T-helper 2 cell treated with Interferon-gamma antibody and Interleukin-4, amounts not matched to agents 100 ng/mL and 5 ng/mL, for 36 hours (primary cell): ENCODE data around the gene PRKAR1A. TPM values are rescaled to one million over a fixed set of nuclear protein-coding genes. Genes with fewer than 3 reads are reported as not detected.
"Not testable (repeated sequence)": the region's sequence is repeated elsewhere in the genome, so short reads cannot be mapped to it uniquely, and the experiment has no call there.

Experiments
- intact Hi-C: fragments of 100-400 bp; cut with micrococcal nuclease; formaldehyde crosslinking; loops from one replicate; pipeline ENCODE4 v1.15.1; 2023
- total RNA-seq: library from RNA; stranded (reverse); gene quantifications from 2 replicates; pipeline ENCODE4 v1.2.3, GENCODE V29; 2022

The PRKAR1A gene
- total RNA-seq, 1 donor from 2014 or later = 190 TPM

DNA sequence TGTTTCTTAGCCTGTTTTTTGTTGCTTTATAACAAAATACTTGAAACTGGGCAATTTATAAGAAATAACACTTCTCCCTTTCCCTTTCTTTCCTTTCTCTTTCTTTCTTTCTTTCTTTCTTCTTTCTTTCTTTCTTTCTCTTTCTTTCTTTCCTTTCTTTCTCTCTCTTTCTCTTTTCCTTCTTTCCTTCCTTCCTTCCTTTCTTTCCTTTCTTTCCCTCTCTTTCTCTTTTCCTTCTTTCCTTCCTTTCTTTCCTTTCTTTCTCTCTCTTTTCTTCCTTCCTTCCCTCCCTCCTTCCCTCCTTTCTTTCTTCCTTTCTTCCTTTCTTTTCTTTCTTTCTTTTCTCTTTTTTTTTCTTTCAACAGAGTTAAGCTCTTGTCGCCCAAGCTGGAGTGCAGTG, 61.1 kb downstream of the PRKAR1A start:
- intact Hi-C loops = no loop called here

DNA sequence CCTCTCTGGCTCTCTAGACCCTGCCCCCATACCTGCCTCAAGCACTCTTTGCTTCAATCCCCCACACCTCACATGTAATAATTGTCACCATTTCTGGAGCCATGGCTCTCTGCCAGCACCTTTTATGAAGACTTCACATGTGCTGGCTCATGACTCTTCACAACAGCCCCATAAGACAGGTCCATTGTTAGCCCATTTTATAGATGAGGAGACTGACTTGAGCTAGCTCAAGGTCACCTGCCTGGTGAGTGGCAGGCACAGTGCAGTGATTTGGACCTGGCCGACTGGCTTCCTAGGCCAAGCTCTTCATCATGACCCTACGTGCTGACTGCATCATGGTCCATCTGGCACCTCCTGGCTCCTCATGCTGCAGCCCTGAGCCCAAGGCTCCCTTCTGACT, 63.9 kb downstream of the PRKAR1A start:
- intact Hi-C loops = no loop called here

DNA sequence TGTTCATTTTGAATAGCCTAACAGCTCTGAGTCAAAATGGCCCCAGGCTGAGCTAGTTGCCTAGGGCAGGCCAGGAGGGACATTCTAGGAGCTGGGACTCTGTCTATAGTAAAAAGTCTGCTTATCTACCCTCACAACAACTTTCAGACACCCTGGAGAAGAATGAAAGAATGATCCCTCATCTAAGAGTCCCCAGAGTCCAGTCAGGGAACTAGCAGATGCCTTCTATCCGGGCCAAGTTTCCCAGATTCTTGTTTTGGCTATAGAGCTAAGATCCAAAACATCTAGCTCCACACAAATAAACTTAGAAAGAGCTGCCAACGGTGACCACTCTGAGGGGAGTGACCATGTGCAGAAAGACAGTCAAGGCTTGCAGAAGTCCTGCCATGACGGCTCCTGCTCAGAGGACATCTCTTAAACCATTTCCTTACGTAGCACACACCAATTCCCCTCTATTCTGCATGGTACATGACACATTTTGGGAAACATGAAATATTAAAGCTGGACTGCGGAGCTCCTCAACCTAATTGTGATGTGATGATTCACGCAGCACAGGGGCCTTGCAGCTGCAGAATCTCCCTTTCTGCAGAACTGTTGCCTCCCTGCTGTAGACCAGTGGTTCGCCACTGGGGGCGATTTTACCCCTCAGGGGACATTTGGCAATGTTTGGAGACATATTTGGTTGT, 64.7 kb downstream of the PRKAR1A start:
- intact Hi-C loops = no loop called here

DNA sequence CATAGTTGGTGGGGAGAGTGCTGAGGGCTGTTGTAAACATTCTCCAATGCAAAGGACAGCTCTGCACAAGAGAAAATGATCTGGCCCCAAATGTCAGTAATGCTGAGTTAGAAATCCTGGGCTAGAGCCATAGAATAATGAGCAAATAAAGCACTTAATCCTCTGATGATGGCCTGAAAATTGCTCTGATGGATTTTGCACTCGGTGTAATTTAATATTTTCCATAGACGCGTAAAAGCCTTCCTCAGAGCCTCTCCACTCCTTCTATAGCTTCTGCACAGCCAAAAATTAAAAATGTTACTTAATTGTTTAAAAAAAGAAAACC, 65.2 kb downstream of the PRKAR1A start:
- intact Hi-C loops = no loop called here

DNA sequence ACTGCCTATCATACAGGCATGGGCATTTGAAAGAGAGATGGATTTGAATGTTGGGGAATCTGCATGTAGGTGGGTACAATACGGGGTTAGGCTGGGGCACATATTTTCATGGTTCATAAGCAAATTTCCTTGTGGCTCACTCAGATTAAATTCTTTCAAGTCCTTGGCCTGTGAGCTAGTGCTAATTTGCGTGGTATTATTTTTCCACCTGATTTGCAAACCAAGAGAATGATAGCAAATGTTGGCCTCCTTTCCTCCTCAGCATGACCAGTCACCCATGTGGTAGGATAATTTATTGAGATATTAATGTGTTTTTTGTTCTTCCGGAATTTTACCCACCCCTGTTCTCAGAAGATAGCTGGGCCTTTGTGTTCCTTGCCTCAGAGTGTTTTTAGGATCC, 66.0 kb downstream of the PRKAR1A start:
- intact Hi-C loops = no loop called here

DNA sequence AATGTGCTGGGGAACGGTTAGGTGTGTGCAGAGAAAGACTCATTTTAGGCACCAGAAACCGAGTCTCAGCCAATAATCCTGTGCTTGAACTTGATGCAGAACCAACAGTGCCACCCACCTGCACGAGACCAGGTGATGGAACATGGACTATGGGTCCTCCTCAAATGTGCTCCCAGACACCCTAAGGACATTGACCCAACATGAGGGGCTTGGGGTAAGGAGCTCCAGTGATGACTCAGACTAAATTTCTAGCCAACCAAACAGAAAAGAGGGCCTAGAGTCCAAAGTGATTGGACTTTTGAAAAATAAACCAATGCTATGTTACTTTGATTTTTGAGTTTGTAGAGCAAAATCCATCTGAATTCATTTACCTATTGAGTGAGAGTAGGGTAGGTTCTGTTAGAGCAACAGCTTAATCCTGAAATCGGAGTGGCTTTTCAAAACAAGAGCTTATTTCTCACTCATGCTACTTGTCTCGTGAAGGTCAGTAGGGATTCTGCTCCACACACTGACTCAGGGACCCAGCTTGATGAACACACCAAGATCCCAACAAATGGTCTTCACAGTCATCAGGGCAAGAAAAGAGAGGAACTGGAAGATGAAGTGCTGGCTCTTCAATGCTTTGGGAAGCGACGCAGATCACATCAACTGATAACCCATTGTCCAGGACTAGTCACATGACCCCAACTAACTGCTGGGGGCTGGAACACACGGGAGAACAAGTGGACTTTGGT, 67.1 kb downstream of the PRKAR1A start:
- intact Hi-C loops = no loop called here

DNA sequence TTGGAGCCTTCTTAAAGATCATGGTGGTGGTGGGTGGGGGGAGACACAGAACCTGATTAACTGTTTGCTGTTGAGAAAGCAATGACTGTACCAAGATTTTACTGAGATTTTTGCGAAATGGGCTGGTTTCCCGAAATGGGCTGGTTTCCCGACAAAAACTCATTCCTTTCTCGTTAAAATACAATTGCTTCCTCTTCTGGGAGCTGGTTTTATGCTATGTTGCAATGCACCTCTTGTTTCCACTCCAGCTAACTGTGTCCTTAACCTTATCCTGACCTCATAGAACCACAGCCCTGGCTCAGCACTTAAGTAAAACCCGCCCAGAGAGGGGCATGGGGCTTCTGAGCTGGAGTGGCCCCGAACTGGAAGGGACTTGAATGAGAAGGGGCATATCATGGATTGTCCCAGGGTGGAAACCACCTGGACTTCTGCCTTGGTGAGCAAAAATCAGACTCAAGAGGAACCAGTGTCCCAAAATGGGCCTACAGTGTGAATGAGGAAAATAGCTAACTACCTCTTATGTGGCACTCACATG, 68.1 kb downstream of the PRKAR1A start:
- intact Hi-C loops = no loop called here

DNA sequence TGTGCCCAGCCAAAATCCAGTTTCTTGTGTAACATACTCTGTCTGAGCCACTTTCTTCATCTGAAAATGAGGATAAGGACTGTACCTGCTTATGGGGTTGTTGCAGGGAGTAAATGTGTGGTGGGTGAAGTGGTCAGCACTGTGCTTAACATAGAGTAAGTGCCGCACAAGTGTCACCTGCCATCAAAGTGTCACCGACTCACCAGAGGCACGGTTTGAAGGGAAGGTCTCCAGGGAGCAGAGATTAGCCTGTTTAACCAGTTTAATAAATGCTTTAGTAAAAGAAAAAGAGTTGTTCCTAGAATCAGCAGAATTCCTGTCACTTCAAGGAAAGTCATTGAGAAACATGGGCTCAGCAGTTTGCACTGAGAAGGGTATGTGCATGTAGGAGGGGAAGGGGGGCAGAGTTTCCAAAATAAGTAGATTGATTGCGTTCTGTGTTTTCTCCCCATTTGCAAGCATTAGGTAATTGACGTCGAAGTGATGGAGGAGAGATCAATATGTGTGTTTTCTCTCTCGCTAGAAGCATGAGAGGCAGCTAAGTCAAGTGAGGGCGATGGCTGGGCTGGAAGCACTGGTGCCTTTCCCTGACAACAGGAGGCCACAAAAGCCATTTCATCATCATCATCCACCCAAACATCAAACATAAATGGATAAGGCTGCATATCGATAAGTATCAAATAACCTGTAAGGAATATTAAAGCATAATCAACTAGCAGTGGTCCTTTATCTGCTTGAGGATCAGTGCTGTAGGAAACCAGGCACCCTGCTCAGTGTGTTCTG, 69.8 kb downstream of the PRKAR1A start:
- intact Hi-C loops = no loop called here

DNA sequence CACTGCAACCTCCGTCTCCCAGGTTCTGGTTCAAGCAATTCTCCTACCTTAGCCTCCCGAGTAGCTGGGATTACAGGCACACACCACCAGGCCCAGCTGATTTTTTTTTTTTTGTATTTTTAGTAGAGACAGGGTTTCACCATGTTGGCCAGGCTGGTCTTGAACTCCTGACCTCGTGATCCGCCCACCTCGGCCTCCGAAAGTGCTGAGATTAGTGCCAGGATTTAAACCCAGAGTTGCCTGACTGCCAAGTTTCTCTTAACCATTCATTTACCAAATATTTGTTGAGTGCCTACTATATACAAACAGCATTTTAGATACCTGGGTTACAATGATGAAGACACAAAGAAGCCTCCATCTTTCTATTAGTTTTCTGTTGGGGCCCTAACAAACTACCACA, 70.6 kb downstream of the PRKAR1A start:
- intact Hi-C loops = not testable (repeated sequence)

DNA sequence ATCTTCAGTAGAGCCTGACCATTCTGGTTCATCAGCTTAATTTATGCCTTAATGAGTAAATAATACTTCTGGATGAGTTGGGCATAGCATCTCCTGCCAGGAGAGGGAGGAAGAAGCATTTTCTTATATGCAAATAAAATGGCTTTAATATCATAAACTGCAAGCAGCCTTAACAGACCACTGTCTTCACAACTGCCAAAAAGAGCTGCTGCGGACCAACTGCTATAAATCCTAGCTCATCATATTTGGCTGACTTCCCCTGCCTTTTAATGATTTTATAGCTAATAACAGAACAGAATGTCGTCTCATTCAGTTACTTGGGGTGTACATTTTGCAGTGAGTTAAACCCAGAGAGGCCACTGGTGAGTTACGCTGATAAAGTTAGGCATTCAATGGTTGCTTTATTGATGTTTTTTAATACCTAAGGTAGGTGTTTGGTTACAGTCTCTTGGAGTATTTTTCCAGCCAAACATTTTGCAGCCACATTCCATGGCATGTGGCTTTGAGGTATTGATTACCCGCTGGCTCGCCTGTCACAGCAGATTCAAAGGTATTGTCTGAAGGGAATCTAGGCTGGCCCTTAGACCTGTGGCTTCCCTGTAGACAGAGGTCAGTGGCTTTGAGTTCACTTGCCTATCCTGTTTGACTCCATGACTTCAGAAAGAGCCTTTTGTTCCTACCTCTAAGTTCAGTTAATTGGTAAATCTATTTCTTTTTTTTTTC, 72.5 kb downstream of the PRKAR1A start:
- intact Hi-C loops = no loop called here

DNA sequence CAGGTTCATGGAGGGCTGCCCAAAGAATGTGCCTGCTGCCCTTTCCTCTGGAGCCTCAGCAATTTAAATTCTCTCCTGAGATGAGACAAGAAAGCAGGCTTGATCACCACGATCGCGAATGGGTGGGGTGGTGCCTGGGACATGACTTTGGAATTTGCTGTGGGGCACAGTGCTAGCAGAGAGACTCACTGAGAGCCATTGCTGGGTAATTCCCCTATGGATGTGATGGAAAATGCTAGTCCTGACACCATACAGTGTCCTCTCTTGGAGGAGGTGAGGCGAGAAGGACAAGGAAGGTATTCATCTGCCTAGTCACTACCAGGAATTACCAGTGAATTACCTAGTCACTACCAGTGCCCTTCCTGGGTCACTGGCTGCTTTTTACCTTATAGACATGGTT, 73.4 kb downstream of the PRKAR1A start:
- intact Hi-C loops = no loop called here

DNA sequence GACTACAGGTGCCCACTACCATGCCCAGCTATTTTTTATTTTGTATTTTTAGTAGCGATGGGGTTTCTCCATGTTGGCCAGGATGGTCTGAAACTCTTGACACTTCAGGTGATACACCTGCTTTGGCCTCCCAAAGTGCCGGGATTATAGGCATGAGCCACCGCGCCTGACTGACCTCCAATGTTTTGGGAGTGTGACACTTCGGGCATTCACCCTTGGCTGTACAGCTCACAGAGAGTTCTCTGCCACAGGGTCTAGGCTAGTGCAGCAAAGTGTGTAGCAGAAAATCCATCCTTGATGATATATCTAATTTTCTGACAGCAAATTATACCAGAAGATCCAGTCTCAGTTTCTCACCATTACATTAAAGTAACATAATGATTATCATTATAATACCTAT, 74.8 kb downstream of the PRKAR1A start:
- intact Hi-C loops = no loop called here

DNA sequence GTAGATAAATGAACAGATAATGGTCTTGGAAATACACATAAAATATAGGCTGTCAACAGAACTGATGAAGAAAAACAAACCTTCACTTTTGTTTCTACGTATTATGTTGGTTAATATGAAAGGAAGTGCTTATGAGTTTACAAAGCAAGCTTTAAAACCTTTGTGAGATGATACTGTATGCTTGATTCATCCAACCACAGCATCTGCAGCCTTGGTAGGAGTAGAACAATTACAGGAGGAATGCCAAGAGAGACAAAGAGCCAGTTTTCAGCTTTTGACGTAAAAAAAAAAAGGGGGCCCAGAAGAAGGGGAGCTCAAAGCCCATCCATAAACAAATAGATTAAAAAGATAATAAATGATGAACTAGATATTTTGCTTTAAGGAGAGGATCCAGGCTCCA, 75.6 kb downstream of the PRKAR1A start:
- intact Hi-C loops = no loop called here

DNA sequence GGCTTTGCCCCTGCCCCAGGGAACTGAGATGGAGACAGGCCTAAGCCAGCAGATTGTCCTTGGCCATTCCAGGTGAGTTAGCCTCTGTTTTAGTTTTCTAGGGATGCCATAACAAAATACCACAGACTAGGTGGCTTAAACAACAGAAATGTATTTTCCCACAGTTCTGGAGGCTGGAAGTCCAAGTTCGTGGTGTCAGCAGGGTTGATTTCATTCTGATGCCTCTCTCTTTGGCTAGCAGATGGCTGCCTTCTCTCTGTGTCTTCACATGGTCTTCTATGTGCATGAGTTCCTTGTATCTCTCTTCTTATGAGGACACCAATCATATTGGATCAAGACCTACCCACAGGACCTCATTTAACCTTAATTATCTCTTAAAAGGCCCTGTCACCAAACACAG, 76.1 kb downstream of the PRKAR1A start:
- intact Hi-C loops = no loop called here

DNA sequence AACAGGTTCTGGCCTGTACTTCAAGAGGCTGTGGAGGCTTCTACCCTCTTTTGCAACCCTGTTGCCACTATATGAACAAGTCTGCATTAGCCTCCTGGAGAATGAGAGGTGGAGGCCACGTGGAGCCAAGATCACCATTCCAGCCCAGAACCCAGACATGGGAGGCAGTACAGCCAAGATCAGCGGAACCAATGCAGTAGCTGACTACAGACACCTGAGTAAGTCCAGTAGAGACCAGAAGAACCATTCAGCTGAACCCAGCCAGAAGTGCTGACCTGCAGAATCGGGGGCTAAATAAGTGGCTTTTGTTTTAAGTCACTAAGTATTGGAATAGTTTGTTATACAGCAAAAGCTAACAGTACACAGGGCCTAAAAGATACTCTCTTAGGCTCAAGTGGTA, 76.9 kb downstream of the PRKAR1A start:
- intact Hi-C loops = no loop called here

DNA sequence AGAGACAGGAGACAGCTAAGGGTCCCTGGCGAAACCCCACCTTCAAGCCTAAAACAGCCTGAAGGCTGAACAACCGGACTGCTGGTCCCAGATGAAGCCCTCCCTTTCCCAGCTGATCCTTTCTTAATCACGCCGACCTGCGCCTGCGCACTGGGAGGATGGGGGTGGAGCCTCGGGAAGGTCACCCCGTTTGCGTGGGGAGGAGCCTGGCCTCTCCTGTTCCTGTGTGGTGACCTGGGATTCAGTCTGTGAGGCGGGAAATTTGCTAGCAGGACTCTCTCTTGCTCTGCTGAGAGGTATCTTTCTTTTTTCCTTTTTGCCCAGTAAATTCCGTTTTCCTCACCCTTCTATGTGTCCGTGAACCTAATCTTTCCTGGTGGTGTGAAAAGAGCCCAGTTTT, 79.4 kb downstream of the PRKAR1A start:
- intact Hi-C loops = no loop called here

DNA sequence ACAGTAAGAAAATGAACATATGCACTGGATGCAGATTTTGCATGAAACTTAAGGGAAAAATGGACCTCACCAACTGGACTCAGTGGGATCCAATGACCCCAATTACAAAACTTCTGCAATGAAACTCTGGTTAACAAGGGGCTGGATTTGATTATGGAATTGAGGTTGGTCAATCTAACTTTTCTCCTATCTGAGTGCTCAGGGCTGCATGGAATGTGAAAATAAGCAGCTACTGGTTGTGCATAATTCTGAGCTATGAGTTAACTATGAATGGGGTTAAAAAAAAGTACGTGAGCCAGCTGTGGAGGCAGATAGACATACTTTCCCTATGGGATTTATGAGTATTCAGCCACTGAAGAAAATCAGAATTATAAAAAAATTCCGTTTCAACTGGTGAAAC, 79.8 kb downstream of the PRKAR1A start:
- intact Hi-C loops = no loop called here

DNA sequence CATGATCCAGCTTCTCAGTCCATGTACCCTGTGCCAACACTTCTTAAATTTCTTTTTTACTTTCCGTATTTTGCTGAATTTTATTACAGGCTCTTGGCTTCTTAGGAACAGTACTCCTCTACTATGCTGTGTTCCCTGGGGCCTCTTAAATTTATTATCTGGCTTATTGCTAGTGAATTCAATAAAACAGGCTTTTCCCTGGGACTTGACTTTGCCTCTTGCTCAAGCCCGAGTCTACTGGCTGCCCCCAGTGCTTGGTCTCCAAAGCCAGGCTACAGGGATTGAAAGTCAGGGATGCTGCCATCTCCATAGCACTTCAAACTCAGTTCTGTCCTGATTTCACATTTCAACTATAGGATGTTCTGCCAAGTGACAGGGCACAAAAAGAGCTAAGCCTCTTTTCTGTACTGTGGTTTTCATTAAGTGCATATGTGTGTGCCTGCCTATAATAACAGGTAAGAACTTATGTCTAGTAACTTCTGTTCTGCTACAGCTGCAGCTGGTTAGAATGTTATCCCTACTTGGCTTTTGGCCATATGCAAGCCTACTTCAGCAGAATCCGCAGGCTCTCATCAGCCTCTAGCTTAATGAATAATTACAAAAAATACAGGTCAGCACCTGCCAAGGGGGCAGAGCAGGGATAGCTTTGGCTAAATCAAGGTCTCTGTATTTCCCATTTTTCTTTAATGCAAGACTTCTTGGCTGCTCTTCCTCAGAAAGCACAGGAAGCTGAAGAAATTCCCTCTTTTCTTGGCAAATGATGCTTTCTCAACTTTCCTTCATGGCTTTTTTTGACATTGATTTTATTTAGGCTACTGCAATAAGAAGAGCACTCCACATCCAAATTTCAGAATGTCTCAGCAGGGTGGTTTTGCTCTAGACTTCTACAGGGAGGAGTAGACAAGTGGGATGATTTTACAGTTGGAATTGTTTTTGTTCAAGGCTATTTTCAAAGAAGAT, 80.7 kb downstream of the PRKAR1A start:
- intact Hi-C loops = no loop called here

DNA sequence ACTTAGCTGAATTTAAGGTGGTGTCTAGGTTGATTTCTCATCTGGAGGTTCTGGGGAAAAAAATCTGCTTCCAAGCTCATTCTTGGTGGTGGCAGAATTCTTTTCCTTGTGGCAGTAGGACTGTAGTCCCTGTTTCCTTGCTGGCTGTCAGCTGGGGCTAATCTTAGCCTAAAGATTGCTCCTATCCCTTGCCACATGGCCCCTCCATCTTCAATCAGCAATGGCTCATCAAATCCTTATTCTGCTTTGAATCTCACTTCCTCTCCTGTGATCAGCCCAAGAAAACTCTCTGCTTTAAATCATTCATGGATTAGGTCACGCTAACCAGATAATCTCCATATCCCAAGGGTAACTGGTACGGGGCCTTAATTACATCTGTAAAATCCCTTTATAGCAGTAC, 82.3 kb downstream of the PRKAR1A start:
- intact Hi-C loops = no loop called here

DNA sequence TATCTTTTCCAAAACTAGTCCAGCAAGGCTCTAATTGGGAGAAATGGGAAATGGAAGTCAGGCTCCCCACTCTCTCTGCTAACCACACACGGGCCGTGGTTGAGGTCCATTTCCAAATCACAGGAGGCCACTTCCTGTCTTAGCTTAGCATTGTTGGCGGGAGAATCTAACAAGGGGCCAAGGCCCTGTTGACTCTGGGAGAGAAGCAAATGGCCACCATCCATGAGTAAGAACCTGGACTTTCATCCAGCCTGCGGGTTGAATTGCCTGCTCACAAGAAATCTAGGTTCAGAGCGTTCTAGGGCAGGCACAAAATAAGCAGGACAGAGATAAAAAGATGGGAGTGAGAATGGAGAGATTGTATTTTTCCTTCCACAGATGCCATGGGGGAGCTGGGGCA, 83.3 kb downstream of the PRKAR1A start:
- intact Hi-C loops = no loop called here

DNA sequence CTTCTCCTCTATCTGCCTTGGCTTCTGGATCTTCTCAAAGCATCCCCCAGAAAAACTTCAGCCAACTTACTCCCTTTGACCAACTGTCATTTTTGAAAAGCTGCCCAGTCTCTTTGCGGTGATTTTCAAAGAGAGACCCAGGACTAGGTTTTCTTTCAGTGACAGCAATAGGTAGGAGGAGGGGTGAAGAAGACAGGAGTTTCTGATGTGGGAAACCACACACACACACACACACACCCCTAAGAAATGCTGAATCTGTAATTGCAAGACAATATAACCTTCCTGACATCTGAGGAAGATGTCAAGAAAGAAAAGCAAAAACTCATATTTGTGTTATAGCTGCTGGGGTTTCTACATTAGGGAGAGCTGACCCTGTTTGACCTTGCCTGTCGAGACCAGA, 83.8 kb downstream of the PRKAR1A start:
- intact Hi-C loops = no loop called here
